ENCODE measurements around the gene APOBEC3F. TPM values are rescaled to one million over a fixed set of nuclear protein-coding genes. Genes with fewer than 3 reads are reported as not detected.
"Not testable (repeated sequence)": the region's sequence is repeated elsewhere in the genome, so short reads cannot be mapped to it uniquely, and the experiment has no call there.

APOBEC3F gene
- total and polyA plus RNA-seq, 9 donors: 7.4 to 51.4 (median 30.2) TPM

DNA sequence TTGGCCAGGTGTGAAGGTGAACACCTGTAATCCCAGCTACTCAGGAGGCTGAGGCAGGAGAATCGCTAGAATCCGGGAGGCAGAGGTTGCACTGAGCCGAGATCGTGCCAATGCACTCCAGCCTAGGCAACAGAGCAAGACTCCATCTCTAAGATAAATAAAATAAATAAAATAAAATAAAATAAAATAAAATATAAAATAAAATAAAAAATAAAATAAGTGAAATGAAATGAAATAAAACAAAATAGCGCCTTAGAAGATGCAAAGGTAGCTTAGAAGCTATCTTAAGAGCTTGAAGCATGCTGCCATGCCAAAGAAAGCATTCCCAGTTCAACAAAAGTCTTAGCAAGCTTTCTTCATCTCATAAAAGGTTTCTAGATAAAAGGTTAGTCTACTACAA is 33.5 kb upstream of the APOBEC3F start:
- no peaks in the 10 kb centered on the region for H3K4me1 ChIP-seq (ENCODE audit: insufficient read depth)
- intact Hi-C loops (cut with DNase I): loop anchor here in 3 of 4 donors (5.0 to 10.0 kb wide), 3 partner anchors 140 to 232 kb away; no protein-coding TSS in a partner anchor
- 95 to 97% (median 96%) methylated on average over 5 of the region's 5 CpGs for WGBS, 3 donors
- H3K27ac ChIP-seq: no peak overlapping the region
- H3K36me3 ChIP-seq: no peaks in the 10 kb centered on the region
- DNase-seq: no peak
- no peak for TF ChIP-seq EP300 (IDR thresholded peaks at IDR 0.05)
- TF ChIP-seq, protein P1, sequence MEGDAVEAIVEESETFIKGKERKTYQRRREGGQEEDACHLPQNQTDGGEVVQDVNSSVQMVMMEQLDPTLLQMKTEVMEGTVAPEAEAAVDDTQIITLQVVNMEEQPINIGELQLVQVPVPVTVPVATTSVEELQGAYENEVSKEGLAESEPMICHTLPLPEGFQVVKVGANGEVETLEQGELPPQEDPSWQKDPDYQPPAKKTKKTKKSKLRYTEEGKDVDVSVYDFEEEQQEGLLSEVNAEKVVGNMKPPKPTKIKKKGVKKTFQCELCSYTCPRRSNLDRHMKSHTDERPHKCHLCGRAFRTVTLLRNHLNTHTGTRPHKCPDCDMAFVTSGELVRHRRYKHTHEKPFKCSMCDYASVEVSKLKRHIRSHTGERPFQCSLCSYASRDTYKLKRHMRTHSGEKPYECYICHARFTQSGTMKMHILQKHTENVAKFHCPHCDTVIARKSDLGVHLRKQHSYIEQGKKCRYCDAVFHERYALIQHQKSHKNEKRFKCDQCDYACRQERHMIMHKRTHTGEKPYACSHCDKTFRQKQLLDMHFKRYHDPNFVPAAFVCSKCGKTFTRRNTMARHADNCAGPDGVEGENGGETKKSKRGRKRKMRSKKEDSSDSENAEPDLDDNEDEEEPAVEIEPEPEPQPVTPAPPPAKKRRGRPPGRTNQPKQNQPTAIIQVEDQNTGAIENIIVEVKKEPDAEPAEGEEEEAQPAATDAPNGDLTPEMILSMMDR (IDR thresholded peaks at IDR 0.05): no peak
- no peak for TF ChIP-seq POLR2A (IDR thresholded peaks at IDR 0.05)
- H3K27me3 ChIP-seq: no peaks in the 10 kb centered on the region
- H3K9me3 ChIP-seq: no peaks in the 10 kb centered on the region
- no peak overlapping the region for H3K4me3 ChIP-seq

DNA sequence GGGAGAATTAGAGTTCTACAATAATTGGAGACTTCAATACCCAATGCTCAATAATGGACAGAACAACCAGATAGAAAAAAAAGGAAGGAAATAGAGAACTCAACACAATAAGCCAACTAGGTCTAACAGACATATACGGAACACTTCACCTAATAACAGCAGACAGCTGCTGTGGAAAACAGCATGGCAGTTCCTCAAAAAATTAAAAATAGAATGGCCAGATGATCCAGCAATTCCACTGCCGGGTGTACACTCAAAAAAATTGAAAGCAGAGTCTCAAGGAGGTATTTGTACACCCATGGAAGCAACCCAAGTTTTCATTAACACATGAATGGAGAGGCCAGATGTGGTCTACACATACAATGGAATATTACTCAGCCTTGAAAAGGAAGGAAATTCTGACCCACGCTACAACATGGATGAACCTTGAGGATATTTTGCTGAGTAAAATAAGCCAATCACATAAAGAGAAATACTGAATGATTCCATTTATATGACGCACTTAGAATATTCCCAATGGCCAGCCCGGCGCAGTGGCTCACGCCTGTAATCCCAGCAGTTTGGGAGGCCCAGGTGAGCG is 32.3 kb upstream of the APOBEC3F start:
- intact Hi-C loops (cut with DNase I): loop anchor here in 3 of 4 donors (5.0 to 10.0 kb wide), 3 partner anchors 141 to 234 kb away; no protein-coding TSS in a partner anchor
- WGBS, 3 donors: 74 to 79% (median 77%) methylated on average over 8 of the region's 8 CpGs

DNA sequence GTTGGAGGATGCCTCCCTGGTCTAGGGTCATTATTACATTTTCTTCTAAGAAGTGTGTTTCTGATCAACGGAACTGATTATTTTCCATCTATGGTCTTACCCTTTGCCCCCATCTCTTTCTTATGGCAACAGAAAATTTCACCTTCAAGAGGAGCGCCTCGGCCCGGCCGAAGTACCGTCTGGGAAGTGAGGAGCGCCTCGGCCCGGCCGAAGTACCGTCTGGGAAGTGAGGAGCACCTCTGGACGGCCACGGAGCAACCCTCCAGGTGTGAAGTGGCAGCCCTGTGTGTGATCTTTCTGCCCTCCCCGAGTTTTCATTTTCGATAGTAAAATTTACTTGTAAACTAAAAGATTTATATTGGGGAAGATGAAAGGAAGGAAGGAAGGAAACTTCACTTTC is 29.7 kb upstream of the APOBEC3F start:
- Histone ChIP-seq H3K36me3 (no peaks in the 10 kb centered on the region), H3K4me3 (no peak overlapping the region), H3K9me3 (no peaks in the 10 kb centered on the region), H3K27ac (no peak overlapping the region), H3K4me1 (ENCODE audit: insufficient read depth) (peaks cover 4% of the 10 kb centered on the region), H3K27me3 (no peaks in the 10 kb centered on the region)
- 77 to 84% (median 78%) methylated on average over 15 of the region's 15 CpGs for WGBS, 3 donors
- no peak for DNase-seq
- TF ChIP-seq, protein P1 (IDR thresholded peaks at IDR 0.05): no peak
- TF ChIP-seq POLR2A (IDR thresholded peaks at IDR 0.05) (no peak), EP300 (IDR thresholded peaks at IDR 0.05) (no peak)
- intact Hi-C loops (cut with DNase I): loop anchor here in 3 of 4 donors (5.0 to 10.0 kb wide), 3 partner anchors 111 to 124 kb away; no protein-coding TSS in a partner anchor

More for the DNA sequence above, 32.3 kb upstream of the APOBEC3F start:
- not testable (repeated sequence) for H3K27me3 ChIP-seq; H3K27ac ChIP-seq; H3K9me3 ChIP-seq; H3K4me3 ChIP-seq; H3K36me3 ChIP-seq; H3K4me1 ChIP-seq (ENCODE audit: insufficient read depth); DNase-seq

DNA sequence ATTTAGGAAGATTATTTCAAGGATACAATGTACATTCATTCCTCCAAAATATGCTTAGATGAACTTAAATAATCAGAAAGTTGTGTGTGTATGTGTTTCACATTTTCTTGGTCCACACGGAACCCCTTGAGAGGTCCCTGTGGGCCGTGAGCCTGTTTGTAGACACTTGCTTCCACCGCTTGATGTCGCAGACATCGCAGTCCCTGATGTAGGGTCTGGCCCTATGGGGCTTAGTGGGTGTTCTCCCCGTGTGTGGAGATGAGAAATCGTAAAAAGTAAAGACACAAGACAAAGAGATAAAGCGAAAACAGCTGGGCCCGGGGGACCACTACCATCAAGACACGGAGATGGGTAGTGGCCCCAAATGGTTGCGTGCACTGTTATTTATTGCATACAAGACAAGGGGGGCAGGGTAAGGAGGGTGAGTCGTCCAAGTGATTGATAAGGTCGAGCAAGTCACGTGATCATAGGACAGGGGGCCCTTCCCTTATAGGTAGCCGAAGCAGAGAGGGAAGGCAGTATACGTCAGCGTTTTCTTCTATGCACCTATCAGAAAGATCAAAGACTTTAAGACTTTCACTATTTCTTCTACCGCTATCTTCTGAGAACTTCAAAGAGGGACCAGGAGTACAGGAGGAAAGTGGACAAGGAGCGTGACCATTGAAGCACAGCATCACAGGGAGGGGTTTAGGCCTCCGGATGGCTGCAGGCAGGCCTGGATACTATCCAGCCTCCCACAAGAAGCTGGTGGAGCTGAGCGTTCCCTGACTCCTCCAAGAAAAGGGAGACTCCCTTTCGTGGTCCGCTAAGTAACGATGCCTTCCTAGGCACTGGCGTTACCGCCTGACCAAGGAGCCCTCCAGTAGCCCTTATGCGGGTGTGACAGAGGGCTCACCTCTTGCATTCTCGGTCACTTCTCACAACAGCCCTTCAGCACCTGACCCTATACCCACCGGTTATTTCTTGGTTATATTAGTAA is 27.8 kb upstream of the APOBEC3F start:
- Histone ChIP-seq H3K27me3 (no peaks in the 10 kb centered on the region), H3K36me3 (no peaks in the 10 kb centered on the region), H3K9me3 (no peaks in the 10 kb centered on the region), H3K27ac (peak overlapping the region in 1 of 2 donors; percentile 88), H3K4me1 (ENCODE audit: insufficient read depth) (peaks cover 4% of the 10 kb centered on the region), H3K4me3 (no peak overlapping the region)
- DNase-seq: peak in 4 of 5 donors; percentile 46 to 71 (median 60)
- intact Hi-C loops (cut with DNase I): loop anchor here in 3 of 4 donors (5.0 to 10.0 kb wide), 3 partner anchors 109 to 122 kb away; no protein-coding TSS in a partner anchor
- WGBS, 3 donors: 55 to 57% (median 56%) methylated on average over 29 of the region's 29 CpGs
- no peak for TF ChIP-seq POLR2A (IDR thresholded peaks at IDR 0.05)
- TF ChIP-seq EP300 (IDR thresholded peaks at IDR 0.05): no peak
- TF ChIP-seq, protein P1 (IDR thresholded peaks at IDR 0.05): no peak

DNA sequence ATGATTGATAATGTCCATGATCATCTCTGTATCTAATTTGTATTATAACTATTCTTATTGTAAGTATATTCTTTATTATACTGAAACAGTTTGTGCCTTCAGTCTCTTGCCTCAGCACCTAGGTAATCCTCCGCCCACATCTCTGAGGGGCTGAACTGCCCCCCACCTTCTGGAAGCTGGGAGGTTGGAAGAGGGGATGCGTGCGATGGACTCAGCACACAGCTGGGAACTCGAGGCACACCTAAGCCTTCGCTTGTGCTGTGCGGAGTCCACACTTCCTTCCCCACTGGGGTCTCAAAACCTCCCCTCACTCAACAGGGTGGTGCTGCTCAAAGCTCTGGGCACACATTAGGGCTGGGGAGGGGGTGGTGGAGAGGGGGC is 27.1 kb upstream of the APOBEC3F start:
- intact Hi-C loops (cut with DNase I): loop anchor here in 3 of 4 donors (5.0 to 10.0 kb wide), 3 partner anchors 109 to 121 kb away; no protein-coding TSS in a partner anchor
- not testable (repeated sequence) for H3K36me3 ChIP-seq; H3K4me1 ChIP-seq (ENCODE audit: insufficient read depth); H3K9me3 ChIP-seq; H3K27me3 ChIP-seq
- 22 to 28% (median 26%) methylated on average over 6 of the region's 6 CpGs for WGBS, 3 donors
- Histone ChIP-seq H3K27ac (peak overlapping the region in 1 of 2 donors; percentile 88), H3K4me3 (peak overlapping the region; percentile 49)
- peak in 1 of 5 donors; percentile 46 for DNase-seq
